OCI-M2 (cell line): ENCODE results near the gene BRD3.

Experiments
- DNase-seq: peaks from one replicate; lab custom pipeline; 2025; ENCODE audit not compliant: unreplicated experiment; lab: John Stamatoyannopoulos, UW

The BRD3 gene

DNA sequence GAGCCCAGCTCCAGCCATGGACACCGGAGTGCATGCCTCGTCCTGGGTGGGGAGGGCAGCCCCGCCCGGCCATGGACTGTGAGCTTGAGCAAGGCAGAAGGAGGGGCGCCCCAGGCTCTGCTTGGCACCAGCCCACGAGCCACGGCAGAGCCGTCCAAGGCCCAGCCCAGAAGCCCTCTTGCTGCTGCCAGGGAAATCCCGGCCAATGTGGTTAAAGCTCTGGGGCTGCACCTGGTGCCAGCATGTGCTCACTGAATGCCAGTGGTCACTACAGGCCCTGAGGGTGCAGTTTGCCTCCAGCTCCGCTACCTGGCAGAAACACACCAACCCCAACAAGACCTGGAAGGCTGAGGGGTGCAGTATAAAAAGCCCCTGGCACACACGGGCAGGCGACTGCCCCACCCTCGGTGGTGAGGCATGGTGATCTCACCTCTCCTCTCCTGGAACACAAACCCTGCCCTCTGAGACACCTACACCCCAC, 11.8 kb downstream of the BRD3 start:
- DNase-seq = no peak

- no peak for DNase-seq
Measured at GRCh38 chr9:134054891-134055811, 12.7 kb downstream of the BRD3 start.

DNA sequence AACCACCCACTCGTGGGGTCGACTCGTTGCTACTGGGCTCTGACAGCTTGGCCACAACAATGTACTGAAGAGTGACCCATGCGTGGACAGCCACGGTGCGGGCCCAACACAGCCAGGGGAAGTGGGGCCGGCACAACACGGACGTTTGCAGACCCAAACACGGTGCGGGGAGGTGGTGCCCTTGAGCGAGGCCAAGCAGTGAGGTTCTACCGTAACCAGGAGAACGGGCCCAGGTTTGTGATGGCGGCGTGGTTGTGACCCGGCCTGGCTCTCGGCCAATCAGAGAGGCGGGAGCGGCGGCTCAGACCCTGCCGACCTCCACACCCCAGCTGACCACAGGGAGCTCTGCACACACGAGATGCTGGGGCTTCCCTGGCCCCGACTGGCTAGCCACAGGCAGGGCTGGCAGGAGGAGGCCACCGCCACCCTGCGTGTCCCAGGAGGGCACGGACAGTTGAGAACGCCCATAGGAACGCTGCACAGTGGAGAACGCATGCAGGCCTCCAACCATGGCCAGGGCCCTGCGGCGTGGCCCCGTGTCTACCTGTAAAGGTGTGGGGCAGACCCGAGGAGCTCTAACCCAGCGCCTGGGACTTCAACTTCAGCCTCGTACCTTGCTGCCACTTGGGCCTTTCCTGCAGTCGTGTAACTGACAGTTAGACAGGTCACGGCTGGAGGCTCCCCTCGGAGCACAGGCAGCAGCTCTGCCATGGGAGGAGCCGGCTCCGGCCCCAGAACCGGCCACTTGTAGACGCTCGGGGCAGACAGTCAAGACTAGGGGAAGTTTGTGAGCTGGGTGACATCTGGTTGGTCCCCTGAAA, 13.7 kb downstream of the BRD3 start:
- DNase-seq = no peak

DNA sequence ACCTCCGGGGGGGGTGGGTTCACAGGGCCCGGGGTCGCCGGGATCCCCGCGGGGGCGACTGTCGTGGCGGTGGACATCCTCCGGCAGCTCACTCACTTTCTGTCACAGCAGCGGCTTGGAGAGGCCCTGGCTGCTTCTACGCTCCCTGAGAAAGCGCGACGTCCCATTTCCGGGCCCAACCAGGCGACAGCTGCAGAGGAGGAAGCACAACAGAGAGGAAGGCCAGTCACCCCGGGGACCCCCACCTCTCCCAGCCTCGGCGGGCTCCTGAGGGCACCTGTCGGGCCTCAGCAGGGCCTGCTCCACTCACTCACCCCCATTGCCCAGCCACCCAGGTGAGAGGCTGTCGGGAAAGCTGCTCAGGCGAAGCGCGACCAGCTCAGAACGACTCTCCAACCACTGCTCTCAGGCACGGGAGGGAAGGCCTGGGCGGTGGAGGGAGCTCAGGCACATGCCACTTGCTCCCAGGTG, 14.4 kb downstream of the BRD3 start:
- no peak for DNase-seq

GRCh38 chr9:134052941-134053340, 14.9 kb downstream of the BRD3 start:
- DNase-seq = no peak

GRCh38 chr9:134052491-134052890, 15.3 kb downstream of the BRD3 start:
- DNase-seq = no peak

- DNase-seq = no peak
Measured at GRCh38 chr9:134051319-134051718, 16.5 kb downstream of the BRD3 start.

- no peak for DNase-seq
Measured at GRCh38 chr9:134050726-134051125, 17.1 kb downstream of the BRD3 start.

DNA sequence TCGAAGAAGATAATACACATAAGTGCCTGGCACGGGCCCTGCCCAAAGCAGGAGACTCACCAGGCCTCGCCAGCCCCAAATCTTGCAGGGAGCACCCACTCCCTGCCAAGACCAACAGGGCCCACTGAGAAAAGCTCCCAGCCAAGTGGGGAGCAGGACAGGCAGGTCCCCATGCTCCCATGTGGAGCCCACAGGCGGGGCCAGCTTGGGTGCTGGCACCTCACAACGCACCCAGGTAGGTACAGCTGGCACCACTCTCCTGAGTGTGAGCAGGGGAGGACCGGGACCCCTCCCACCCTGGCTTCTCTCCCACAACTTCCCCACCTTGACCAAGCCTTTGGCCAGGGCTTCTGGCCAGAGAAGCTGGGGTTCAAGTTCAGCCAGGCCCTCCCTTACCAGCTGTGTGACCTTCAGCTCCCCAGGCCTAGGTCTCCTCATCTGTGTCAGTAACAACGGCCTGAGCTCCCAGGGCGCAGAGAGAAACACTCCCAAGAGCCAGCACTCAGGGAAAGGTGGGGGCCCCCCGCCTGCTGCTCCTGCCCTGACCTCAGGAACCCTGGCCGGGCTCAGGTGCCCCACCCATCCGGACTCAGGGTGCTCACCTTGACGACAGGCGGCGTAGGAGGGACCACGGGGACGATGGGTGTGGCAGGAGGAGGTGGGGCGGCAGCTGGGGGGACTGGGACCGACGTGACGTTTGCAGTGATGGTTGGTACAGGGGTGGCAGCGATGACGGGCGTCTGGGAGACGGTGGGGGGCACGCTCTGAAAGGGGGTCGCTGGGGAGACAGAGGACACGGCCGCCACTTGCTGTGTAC, 17.8 kb downstream of the BRD3 start:
- no peak for DNase-seq

DNA sequence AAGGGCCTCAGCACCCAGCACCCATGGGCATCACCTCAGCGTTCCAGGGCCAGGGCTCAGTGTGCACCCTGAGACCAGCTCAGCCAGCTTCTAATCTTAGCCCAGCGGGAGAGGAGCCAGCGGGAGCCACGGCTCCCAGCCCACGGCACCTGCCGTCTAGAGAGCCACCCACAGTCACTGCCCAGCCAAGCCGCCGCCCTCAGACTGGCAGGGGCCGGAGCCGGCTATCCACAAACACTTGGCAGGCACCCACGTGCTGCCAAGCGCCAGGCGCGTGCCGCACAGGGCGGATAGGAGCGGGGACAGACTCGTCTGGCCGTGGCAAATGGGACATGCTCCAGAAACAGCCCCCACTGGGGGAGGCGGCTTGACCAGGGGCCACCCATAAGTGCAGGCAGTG, 18.6 kb downstream of the BRD3 start:
- DNase-seq = no peak

DNA sequence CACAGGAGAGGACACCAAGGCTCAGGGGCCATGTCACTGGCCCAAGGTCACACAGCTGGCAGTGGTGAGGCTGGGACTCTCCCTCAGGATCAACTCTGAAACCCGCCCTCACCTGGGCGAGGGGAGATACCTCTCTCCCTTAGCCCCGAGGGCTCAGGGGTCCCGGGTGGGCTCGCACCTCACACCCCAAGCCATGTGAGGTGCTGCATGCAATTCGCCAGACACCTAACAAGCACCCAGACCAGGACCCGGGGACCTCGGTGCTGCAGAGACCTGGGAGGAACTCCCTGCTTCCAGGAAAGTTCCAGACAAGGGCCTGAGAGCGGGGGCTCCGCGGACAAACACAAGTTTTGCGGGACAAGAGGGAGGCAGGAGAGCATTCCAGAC, 19.3 kb downstream of the BRD3 start:
- no peak for DNase-seq

GRCh38 chr9:134047868-134048581, 19.8 kb downstream of the BRD3 start:
- no peak for DNase-seq

DNA sequence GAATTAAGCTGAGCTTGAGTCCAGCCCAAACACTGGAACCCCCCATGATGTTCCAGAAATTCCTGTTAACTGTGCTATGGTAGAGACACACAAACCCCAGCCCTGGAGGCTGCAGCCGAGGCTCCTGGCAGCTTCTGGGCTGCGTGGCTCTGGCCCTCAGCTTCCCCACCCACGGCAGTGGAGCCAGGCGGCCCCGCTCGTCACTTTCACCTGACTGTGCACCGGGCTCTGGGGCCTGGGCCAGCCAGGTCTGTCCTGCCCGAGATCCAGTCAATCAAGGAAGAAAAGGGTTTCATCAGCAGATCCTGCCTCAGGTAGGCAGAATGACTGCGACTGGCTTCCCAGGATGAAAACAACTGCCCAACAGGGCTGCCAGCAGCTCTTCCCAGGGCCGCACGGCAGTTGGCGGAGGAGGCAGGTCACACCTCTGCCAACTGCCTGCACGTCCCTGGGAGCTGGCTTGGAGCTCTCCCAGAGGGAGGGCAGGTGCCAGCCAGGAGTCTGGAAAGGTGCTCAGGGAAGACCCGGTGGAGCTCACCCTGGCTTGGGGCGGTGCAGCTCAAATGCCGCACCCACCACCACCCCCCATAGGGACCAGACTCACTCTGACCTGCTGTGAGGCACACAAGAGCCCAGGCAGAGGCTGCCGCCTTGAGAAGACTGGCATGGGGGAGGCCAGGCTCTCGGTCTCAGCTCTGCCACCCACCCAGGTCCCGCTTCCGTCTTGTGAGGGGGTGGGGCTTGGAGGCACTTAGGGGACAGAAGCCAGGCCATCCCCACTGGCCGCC, 20.7 kb downstream of the BRD3 start:
- no peak for DNase-seq

DNA sequence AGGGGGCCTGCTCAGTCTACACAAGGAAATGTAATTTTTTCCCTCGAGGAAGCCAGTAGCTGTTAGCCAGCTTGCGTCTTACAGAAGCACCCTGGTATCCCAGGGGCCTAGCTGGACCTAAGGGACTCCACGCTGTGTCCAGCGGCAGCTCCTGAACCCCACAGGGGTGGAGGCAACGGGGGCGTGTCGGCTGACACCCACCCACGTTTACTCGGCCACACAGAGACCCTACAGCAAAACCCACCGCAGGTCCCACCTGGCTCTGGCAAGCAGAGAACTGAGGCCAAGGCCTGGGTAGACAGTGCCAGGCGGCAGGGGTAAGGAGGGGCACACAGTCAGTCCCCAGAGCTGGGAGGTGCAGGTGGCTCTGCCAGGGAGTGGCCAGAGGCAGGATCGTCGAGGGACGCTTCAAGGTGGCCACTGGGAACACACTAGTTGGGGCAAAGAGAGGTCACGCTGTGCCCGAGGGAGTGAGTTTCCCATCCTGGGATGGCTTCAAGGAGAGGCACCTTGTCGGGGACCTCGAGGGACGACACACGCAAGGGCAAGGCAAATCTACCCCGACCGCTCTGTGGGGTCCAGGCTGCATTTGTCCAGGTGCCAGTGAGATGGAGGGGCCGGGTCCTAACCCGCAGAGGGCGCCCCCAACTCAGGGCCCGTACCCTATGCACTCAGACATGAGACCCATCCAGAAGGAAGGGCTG, 21.8 kb downstream of the BRD3 start:
- no peak for DNase-seq

GRCh38 chr9:134044944-134045343, 22.9 kb downstream of the BRD3 start:
- no peak for DNase-seq

- DNase-seq = no peak
Measured at GRCh38 chr9:134043531-134043988, 24.3 kb downstream of the BRD3 start.

DNA sequence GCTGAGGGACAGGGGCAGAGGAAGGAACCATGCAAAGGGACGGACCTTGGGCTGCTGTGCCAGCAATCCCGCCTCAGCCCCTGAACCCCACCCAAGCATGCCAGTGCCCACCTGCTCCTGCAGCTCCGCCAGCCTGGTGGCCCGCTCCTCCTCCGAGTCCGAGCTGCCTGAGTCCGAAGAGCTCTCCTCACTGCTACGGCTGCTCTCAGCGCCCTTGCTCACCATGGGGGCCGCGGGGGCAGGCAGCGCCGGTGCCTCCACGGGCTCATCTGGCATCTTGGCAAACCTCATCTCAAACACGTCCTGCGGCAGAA, 26.2 kb downstream of the BRD3 start:
- DNase-seq = no peak

DNA sequence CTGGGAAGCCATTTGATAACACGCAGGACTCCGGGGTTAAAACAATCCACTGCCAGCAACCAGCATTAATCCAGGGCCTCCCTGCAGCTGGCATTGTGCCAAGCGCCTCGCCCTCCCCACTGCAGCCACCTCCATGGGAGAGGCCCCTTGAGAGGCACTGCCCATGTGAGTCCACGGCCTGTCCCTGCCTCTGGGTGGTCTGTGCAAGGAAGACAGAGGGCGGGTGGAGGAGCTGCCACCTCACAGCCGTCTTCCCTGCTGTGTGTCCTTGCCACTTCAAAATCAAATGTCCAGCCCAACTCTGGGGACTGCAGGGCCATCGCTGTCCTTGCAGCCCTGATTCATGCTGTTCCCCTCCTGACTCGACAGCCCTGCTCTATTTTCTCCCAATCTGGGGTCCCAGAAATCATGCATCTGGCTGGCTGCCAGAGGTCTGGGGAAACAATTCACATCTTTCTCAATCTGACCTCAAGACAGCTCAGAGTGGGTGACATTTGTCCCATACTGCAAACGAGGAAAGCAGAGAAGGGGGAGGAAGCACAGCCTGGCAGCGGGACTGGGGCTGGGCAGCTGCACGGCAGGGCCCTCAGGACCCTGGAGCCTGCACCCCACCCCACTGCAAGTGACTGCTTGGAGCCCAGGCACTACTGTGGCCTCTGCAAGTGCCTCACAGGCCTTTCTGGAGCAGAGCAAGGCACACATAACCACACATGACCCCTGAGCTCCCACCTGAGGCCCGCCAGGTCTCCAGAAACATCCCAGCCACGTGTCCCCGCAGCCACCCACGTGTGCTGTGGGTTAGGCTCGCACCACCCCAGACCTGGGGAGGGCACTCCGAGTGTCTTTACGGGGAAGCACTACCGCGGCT, 26.8 kb downstream of the BRD3 start:
- DNase-seq = no peak
